ENCODE measurements around the gene PLA1A. TPM values are rescaled to one million over a fixed set of nuclear protein-coding genes. Genes with fewer than 3 reads are reported as not detected.
A peak's percentile ranks its signal among the peaks of the same experiment; 100 is the strongest.

The PLA1A gene
- total RNA-seq, 2 donors from 2014 or later: 6.7 to 11.6 TPM

DNA sequence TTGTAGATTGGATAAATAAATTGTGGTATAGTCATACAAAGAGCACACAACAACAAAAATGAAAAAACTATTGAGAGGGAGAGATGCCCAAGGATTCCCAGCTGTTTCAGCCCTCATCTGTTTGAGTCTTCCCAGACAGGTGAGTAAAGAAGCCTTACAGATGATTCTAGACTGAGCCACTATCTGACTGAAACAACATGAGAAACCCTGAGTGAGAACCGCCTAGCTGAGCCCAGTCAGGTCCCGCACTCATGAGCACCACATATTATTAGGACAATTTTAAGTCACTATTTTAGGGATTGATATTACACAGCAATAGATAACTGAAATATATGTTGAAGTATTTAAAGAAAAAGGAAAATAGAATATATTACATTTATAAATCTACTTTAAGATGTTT, 43.7 kb downstream of the PLA1A start:
- TF ChIP-seq, protein P1, sequence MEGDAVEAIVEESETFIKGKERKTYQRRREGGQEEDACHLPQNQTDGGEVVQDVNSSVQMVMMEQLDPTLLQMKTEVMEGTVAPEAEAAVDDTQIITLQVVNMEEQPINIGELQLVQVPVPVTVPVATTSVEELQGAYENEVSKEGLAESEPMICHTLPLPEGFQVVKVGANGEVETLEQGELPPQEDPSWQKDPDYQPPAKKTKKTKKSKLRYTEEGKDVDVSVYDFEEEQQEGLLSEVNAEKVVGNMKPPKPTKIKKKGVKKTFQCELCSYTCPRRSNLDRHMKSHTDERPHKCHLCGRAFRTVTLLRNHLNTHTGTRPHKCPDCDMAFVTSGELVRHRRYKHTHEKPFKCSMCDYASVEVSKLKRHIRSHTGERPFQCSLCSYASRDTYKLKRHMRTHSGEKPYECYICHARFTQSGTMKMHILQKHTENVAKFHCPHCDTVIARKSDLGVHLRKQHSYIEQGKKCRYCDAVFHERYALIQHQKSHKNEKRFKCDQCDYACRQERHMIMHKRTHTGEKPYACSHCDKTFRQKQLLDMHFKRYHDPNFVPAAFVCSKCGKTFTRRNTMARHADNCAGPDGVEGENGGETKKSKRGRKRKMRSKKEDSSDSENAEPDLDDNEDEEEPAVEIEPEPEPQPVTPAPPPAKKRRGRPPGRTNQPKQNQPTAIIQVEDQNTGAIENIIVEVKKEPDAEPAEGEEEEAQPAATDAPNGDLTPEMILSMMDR (IDR thresholded peaks at IDR 0.05): no peak
- Histone ChIP-seq H3K4me3 (no peak overlapping the region), H3K9me3 (no peaks in the 10 kb centered on the region), H3K4me1 (peaks cover 0 to 58% of the 10 kb centered on the region in 2 donors), H3K36me3 (peaks cover 59% of the 10 kb centered on the region), H3K27ac (peak overlapping the region in 1 of 2 donors; percentile 43), H3K27me3 (no peaks in the 10 kb centered on the region)
- no peak for DNase-seq (ENCODE audit: low spot score)

DNA sequence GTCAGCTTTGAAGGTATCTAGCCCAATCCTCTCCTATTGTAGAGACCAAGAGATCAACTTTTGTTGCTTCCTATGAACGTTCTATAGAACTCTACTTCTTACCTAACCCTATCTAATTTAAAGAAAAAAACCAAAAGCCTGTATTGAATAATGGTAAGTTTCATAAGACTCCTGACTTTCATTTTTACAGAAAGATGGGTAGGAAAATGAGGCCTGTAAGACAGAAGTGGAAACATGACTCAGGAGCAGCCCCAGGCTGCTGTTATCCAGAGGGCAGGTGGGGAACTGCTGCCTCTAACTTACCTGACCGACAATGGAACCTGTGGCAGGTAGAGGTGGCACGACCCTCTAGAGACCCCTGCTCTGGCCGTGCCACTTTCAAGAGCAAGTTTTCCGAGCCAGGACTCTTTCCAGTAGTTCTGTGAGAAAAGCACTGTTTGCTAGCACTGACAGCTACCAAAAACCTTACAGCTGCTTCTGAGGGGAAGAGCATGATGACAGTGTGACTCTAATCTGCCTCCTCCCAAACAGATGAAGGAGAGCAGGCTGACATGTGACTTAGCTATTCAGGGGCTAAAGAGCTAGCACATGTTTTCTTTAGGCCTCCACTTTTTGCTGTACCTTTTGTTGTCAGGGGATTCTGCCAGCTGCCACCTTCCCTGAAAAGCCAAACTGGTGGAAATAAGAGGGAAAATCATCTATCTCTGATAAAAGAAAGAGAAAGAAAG, 45.2 kb downstream of the PLA1A start:
- H3K36me3 ChIP-seq: peaks cover 67% of the 10 kb centered on the region
- no peaks in the 10 kb centered on the region for H3K9me3 ChIP-seq
- TF ChIP-seq, protein P1 (IDR thresholded peaks at IDR 0.05): no peak
- no peaks in the 10 kb centered on the region for H3K27me3 ChIP-seq
- H3K4me3 ChIP-seq: no peak overlapping the region
- DNase-seq (ENCODE audit: low spot score): no peak
- H3K27ac ChIP-seq: peak overlapping the region; percentile 81 to 93
- peaks cover 0 to 59% of the 10 kb centered on the region in 2 donors for H3K4me1 ChIP-seq

DNA sequence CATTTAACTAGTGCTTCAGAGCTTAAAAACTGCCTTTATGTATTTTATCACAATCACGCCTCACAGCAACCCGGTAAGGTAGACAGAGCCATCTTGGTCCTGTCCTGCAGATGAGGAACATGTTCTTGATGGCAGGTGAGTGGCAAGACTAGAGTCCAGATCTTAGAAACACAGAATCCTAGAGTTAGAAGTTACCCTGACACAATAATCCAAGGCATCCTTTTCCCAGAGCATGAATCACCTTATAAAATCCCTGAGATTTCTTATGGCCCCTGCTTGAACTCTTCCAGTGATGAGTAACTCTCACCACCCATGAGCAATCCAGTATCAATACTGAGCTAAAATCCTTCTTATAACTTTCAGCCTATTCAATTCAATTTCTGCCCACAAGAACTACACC, 45.8 kb downstream of the PLA1A start:
- peaks cover 73% of the 10 kb centered on the region for H3K36me3 ChIP-seq
- H3K4me3 ChIP-seq: no peak overlapping the region

DNA sequence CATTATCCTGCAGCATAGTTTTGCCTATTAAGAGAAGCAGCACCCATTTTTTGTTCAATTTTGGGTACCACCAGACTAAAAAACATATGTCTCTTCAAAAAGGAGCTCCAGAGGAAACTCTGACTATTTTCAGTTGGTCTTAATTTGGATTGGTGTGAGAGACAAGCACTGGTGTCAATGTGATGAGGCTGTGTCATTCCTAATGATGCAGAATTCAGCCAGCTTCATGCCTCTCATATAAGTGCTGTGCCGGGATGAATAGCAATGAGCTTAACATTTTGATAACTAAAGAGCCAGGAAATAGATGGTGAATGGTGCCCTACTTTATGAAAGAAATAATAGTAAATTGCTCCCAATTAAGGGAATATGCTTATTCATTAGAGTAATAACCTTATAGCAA, 46.8 kb downstream of the PLA1A start:
- Histone ChIP-seq H3K36me3 (peaks cover 79% of the 10 kb centered on the region), H3K27ac (peak overlapping the region; percentile 81 to 93), H3K27me3 (no peaks in the 10 kb centered on the region), H3K4me1 (peaks cover 0 to 59% of the 10 kb centered on the region in 2 donors), H3K4me3 (no peak overlapping the region), H3K9me3 (no peaks in the 10 kb centered on the region)
- TF ChIP-seq, protein P1 (IDR thresholded peaks at IDR 0.05): no peak
- no peak for DNase-seq (ENCODE audit: low spot score)

More for the DNA sequence above, 45.8 kb downstream of the PLA1A start:
- no peak for DNase-seq (ENCODE audit: low spot score)
- H3K27me3 ChIP-seq: no peaks in the 10 kb centered on the region
- H3K9me3 ChIP-seq: no peaks in the 10 kb centered on the region
- TF ChIP-seq, protein P1 (IDR thresholded peaks at IDR 0.05): no peak
- peak overlapping the region; percentile 81 to 93 for H3K27ac ChIP-seq
- peaks cover 0 to 59% of the 10 kb centered on the region in 2 donors for H3K4me1 ChIP-seq

DNA sequence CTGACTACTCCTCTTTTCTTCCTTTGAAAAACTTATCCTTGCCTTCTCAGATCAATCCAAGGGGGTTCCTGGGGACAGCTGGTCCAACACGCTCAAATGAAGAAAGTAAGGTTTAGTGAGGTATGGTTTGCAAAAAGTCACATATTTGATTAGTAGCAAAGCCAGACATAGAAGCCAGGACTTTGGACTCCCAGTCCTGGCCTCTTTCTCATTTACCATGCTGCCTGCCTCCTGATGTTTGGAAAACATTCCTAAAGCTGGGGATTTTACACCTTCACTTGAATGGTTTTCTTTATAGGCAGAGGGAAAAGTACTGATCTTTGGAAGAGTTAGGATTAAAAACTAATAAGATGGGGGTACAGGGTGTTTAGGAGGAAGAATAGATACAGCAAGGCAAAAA, 48.1 kb downstream of the PLA1A start:
- peaks cover 0 to 65% of the 10 kb centered on the region in 2 donors for H3K4me1 ChIP-seq
- TF ChIP-seq, protein P1 (IDR thresholded peaks at IDR 0.05): no peak
- no peaks in the 10 kb centered on the region for H3K27me3 ChIP-seq
- H3K9me3 ChIP-seq: no peaks in the 10 kb centered on the region
- H3K27ac ChIP-seq: peak overlapping the region; percentile 81 to 93
- no peak overlapping the region for H3K4me3 ChIP-seq
- peaks cover 74% of the 10 kb centered on the region for H3K36me3 ChIP-seq
- no peak for DNase-seq (ENCODE audit: low spot score)

Data from right atrium auricular region (tissue), 2 donors.